Measurements from ENCODE around the gene ABHD3.

GRCh38 chr18:21727702-21728101, 23.1 kb upstream of the ABHD3 start:
- TF ChIP-seq, protein P1, sequence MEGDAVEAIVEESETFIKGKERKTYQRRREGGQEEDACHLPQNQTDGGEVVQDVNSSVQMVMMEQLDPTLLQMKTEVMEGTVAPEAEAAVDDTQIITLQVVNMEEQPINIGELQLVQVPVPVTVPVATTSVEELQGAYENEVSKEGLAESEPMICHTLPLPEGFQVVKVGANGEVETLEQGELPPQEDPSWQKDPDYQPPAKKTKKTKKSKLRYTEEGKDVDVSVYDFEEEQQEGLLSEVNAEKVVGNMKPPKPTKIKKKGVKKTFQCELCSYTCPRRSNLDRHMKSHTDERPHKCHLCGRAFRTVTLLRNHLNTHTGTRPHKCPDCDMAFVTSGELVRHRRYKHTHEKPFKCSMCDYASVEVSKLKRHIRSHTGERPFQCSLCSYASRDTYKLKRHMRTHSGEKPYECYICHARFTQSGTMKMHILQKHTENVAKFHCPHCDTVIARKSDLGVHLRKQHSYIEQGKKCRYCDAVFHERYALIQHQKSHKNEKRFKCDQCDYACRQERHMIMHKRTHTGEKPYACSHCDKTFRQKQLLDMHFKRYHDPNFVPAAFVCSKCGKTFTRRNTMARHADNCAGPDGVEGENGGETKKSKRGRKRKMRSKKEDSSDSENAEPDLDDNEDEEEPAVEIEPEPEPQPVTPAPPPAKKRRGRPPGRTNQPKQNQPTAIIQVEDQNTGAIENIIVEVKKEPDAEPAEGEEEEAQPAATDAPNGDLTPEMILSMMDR (IDR thresholded peaks at IDR 0.05 in 4 of 5, conservative IDR thresholded peaks at IDR 0.05 in 1 of 5), result no peak
- TF ChIP-seq POLR2A (IDR thresholded peaks at IDR 0.05), result no peak

Data from gastrocnemius medialis (tissue), 4 donors.